GM19239 (cell line): ENCODE measurements around the gene C17orf75.
"Not testable (repeated sequence)": the region's sequence is repeated elsewhere in the genome, so short reads cannot be mapped to it uniquely, and the experiment has no call there.

Experiments used
- DNase-seq: peaks from one replicate; pipeline ENCODE4 v3.0.0; 2011; ENCODE audit warnings: low spot score; ENCODE audit not compliant: insufficient read length
- FAIRE-seq: peaks from 2 replicates; lab custom pipeline; 2011; peaks lifted over from hg19 to GRCh38; lab: Jason Lieb, UNC

C17orf75 gene

GRCh38 chr17:32341857-32342602 lies at the start of gene C17orf75:
Gene C17orf75, minus strand, starts transcription at chr17:32342173. Its CDS starts 34 bp downstream, at chr17:32342139.
- FAIRE-seq (peak; percentile 81), DNase-seq (peak; percentile 68)

GRCh38 chr17:32388613-32389459 lies 46.9 kb upstream of the C17orf75 start:
- DNase-seq (no peak), FAIRE-seq (no peak)

- FAIRE-seq, DNase-seq: not testable (repeated sequence)
Observed at GRCh38 chr17:32388128-32388527, 46.2 kb upstream of the C17orf75 start.

GRCh38 chr17:32386844-32387243 lies 44.9 kb upstream of the C17orf75 start:
- no peak for FAIRE-seq

GRCh38 chr17:32385971-32386370 lies 44.0 kb upstream of the C17orf75 start:
- FAIRE-seq (no peak), DNase-seq (no peak)

More at GRCh38 chr17:32386844-32387243, 44.9 kb upstream of the C17orf75 start:
- no peak for DNase-seq

- FAIRE-seq (no peak), DNase-seq (no peak)
Observed at GRCh38 chr17:32385121-32385520, 43.1 kb upstream of the C17orf75 start.

GRCh38 chr17:32383926-32384434 lies 42.0 kb upstream of the C17orf75 start:
- FAIRE-seq (no peak), DNase-seq (no peak)

GRCh38 chr17:32382526-32383223 lies 40.7 kb upstream of the C17orf75 start:
- FAIRE-seq (no peak), DNase-seq (no peak)

GRCh38 chr17:32370426-32370825 lies 28.5 kb upstream of the C17orf75 start:
- DNase-seq: no peak
- no peak for FAIRE-seq

GRCh38 chr17:32361270-32361669 lies 19.3 kb upstream of the C17orf75 start:
- FAIRE-seq (no peak), DNase-seq (no peak)

- no peak for FAIRE-seq
Observed at GRCh38 chr17:32357615-32358014, 15.6 kb upstream of the C17orf75 start.

GRCh38 chr17:32356750-32357149 lies 14.8 kb upstream of the C17orf75 start:
- DNase-seq (no peak), FAIRE-seq (no peak)

More at GRCh38 chr17:32357615-32358014, 15.6 kb upstream of the C17orf75 start:
- no peak for DNase-seq

- FAIRE-seq (no peak), DNase-seq (no peak)
Observed at GRCh38 chr17:32356378-32356743, 14.4 kb upstream of the C17orf75 start.

- FAIRE-seq (no peak), DNase-seq (no peak)
Observed at GRCh38 chr17:32355649-32356377, 13.8 kb upstream of the C17orf75 start.

- DNase-seq, FAIRE-seq: not testable (repeated sequence)
Observed at GRCh38 chr17:32352734-32353133, 10.8 kb upstream of the C17orf75 start.

- FAIRE-seq (no peak), DNase-seq (peak; percentile 16)
Observed at GRCh38 chr17:32350666-32351418, 8.9 kb upstream of the C17orf75 start.

GRCh38 chr17:32349854-32350665 lies 8.1 kb upstream of the C17orf75 start, which contains the start of gene ZNF207:
Gene ZNF207, plus strand, starts transcription at chr17:32350157. Its CDS starts 129 bp downstream, at chr17:32350286.
- DNase-seq: peak; percentile 65
- peak; percentile 98 for FAIRE-seq

GRCh38 chr17:32349503-32349853 lies 7.5 kb upstream of the C17orf75 start:
- no peak for FAIRE-seq
- no peak for DNase-seq
